PC-9 (cell line): ENCODE measurements around the gene MAGI1.

Experiments used
- EZH2 ChIP-seq: fragments of 200-600 bp; sonication (generic); IDR thresholded peaks from 2 replicates; pipeline ENCODE4 v1.8.0; 2017; ENCODE audit warnings: antibody characterized with exemption, low read depth
- TF ChIP-seq, protein P1 (sequence below): fragments of 200-600 bp; sonication (generic); conservative IDR thresholded peaks from 2 replicates; pipeline ENCODE4 v1.6.1; 2017; ENCODE audit warnings: mixed run types, antibody characterized with exemption, mild to moderate bottlenecking, moderate library complexity

- TF ChIP-seq, protein P1, sequence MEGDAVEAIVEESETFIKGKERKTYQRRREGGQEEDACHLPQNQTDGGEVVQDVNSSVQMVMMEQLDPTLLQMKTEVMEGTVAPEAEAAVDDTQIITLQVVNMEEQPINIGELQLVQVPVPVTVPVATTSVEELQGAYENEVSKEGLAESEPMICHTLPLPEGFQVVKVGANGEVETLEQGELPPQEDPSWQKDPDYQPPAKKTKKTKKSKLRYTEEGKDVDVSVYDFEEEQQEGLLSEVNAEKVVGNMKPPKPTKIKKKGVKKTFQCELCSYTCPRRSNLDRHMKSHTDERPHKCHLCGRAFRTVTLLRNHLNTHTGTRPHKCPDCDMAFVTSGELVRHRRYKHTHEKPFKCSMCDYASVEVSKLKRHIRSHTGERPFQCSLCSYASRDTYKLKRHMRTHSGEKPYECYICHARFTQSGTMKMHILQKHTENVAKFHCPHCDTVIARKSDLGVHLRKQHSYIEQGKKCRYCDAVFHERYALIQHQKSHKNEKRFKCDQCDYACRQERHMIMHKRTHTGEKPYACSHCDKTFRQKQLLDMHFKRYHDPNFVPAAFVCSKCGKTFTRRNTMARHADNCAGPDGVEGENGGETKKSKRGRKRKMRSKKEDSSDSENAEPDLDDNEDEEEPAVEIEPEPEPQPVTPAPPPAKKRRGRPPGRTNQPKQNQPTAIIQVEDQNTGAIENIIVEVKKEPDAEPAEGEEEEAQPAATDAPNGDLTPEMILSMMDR, result no peak
- TF ChIP-seq EZH2, result no peak
These were observed 376.6 kb downstream of the MAGI1 start for GRCh38 chr3:65662095-65662494.
